ENCODE results near the gene HMGCS2. TPM values are rescaled to one million over a fixed set of nuclear protein-coding genes. Genes with fewer than 3 reads are reported as not detected.

The HMGCS2 gene
- total RNA-seq, 4 donors from 2014 or later = 0.83 to 1.1 TPM; not detected in 2

DNA sequence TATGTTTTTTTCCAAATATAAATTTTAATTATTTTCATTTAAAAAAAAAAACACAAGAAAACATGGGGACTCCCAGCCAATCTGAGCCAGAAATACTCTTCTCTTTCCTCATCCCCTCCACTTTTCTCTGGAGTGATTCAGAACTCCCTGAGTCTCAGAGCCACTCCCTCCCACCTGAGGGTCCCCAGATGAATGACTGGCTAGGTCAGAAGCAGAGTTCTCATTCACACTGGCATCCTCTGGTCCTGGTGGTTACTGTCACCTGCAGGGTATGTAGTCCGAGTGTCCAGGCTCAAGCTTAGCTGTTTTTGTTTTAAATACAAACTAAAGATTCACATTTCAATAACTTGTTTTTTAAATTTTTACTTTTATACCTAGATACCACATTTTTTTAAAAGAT lies 6.3 kb downstream of the HMGCS2 start:
- Histone ChIP-seq H3K4me3 (no peak overlapping the region), H3K27me3 (no peaks in the 10 kb centered on the region), H3K27ac (replicated peaks in 1 of 4) (no peak overlapping the region), H3K9me3 (no peaks in the 10 kb centered on the region), H3K36me3 (peaks cover 0 to 35% (median 0%) of the 10 kb centered on the region in 4 donors), H3K4me1 (peaks cover 0 to 23% (median 18%) of the 10 kb centered on the region in 4 donors)
- intact Hi-C loops (cut with DNase I) = no loop called here
- no peak for DNase-seq (ENCODE audit: extremely low spot score)
- WGBS = 85% methylated on average over 1 of the region's 1 CpG
- no peak for TF ChIP-seq POLR2AphosphoS5 (IDR thresholded peaks at IDR 0.05)
- TF ChIP-seq EP300 (IDR thresholded peaks at IDR 0.05) = no peak
- TF ChIP-seq, protein P1, sequence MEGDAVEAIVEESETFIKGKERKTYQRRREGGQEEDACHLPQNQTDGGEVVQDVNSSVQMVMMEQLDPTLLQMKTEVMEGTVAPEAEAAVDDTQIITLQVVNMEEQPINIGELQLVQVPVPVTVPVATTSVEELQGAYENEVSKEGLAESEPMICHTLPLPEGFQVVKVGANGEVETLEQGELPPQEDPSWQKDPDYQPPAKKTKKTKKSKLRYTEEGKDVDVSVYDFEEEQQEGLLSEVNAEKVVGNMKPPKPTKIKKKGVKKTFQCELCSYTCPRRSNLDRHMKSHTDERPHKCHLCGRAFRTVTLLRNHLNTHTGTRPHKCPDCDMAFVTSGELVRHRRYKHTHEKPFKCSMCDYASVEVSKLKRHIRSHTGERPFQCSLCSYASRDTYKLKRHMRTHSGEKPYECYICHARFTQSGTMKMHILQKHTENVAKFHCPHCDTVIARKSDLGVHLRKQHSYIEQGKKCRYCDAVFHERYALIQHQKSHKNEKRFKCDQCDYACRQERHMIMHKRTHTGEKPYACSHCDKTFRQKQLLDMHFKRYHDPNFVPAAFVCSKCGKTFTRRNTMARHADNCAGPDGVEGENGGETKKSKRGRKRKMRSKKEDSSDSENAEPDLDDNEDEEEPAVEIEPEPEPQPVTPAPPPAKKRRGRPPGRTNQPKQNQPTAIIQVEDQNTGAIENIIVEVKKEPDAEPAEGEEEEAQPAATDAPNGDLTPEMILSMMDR (IDR thresholded peaks at IDR 0.05) = no peak
- no peak for TF ChIP-seq POLR2A (IDR thresholded peaks at IDR 0.05; ENCODE audit: low read depth)

GRCh38 chr1:119758584-119758983 lies 10.1 kb downstream of the HMGCS2 start:
- intact Hi-C loops (cut with DNase I) = no loop called here
- peaks cover 0 to 11% (median 2%) of the 10 kb centered on the region in 4 donors for H3K4me1 ChIP-seq
- no peaks in the 10 kb centered on the region for H3K27me3 ChIP-seq
- H3K27ac ChIP-seq (replicated peaks in 1 of 4) = no peak overlapping the region
- DNase-seq (ENCODE audit: extremely low spot score) = no peak
- TF ChIP-seq, protein P1 (IDR thresholded peaks at IDR 0.05) = no peak
- TF ChIP-seq EP300 (IDR thresholded peaks at IDR 0.05) (no peak), POLR2AphosphoS5 (IDR thresholded peaks at IDR 0.05) (no peak), POLR2A (IDR thresholded peaks at IDR 0.05; ENCODE audit: low read depth) (no peak)
- no peaks in the 10 kb centered on the region for H3K9me3 ChIP-seq
- H3K4me3 ChIP-seq = no peak overlapping the region
- 85% methylated on average over 3 of the region's 3 CpGs for WGBS
- peaks cover 0 to 73% (median 0%) of the 10 kb centered on the region in 4 donors for H3K36me3 ChIP-seq

DNA sequence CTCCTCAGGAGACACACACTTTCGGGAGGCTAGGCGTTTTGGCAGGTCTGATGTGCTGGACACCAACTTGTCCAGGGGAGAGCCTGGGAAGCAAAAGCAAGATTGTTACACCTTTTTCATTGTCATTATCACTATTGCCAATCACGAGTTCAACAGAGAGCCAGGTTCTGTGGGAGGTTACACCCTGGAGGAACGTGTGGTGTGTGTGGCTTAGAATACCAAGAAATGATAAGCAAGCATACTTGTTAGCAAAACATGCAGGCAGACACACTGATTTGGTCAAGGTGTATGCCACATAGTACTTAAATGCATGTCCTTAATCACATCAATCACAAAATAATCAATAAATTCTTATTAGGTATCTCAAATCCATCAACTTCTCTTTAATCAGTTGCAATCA lies 16.1 kb downstream of the HMGCS2 start:
- TF ChIP-seq EP300 (IDR thresholded peaks at IDR 0.05) (no peak), POLR2A (IDR thresholded peaks at IDR 0.05; ENCODE audit: low read depth) (no peak), POLR2AphosphoS5 (IDR thresholded peaks at IDR 0.05) (no peak)
- TF ChIP-seq, protein P1 (IDR thresholded peaks at IDR 0.05) = no peak
- no peak overlapping the region for H3K27ac ChIP-seq (replicated peaks in 1 of 4)
- H3K9me3 ChIP-seq = no peaks in the 10 kb centered on the region
- H3K4me3 ChIP-seq = no peak overlapping the region
- intact Hi-C loops (cut with DNase I) = no loop called here
- WGBS = 92% methylated on average over 4 of the region's 4 CpGs
- H3K4me1 ChIP-seq = peaks cover 0 to 15% (median 6%) of the 10 kb centered on the region in 4 donors
- H3K36me3 ChIP-seq = peaks cover 0 to 88% (median 0%) of the 10 kb centered on the region in 4 donors
- no peaks in the 10 kb centered on the region for H3K27me3 ChIP-seq
- no peak for DNase-seq (ENCODE audit: extremely low spot score)

- WGBS = 54% methylated on average over 4 of the region's 4 CpGs
- no peak for TF ChIP-seq POLR2A (IDR thresholded peaks at IDR 0.05; ENCODE audit: low read depth)
- TF ChIP-seq, protein P1 (IDR thresholded peaks at IDR 0.05) = no peak
- TF ChIP-seq EP300 (IDR thresholded peaks at IDR 0.05) = no peak
- TF ChIP-seq POLR2AphosphoS5 (IDR thresholded peaks at IDR 0.05) = no peak
- intact Hi-C loops (cut with DNase I) = no loop called here
- H3K27me3 ChIP-seq = no peaks in the 10 kb centered on the region
- peaks cover 4 to 34% (median 23%) of the 10 kb centered on the region in 4 donors for H3K4me1 ChIP-seq
- H3K27ac ChIP-seq (replicated peaks in 1 of 4) = no peak overlapping the region
- H3K36me3 ChIP-seq = peaks cover 0 to 43% (median 0%) of the 10 kb centered on the region in 4 donors
- H3K9me3 ChIP-seq = no peaks in the 10 kb centered on the region
- DNase-seq (ENCODE audit: extremely low spot score) = no peak
- H3K4me3 ChIP-seq = no peak overlapping the region
These were observed 20.7 kb downstream of the HMGCS2 start for GRCh38 chr1:119748040-119748439.

DNA sequence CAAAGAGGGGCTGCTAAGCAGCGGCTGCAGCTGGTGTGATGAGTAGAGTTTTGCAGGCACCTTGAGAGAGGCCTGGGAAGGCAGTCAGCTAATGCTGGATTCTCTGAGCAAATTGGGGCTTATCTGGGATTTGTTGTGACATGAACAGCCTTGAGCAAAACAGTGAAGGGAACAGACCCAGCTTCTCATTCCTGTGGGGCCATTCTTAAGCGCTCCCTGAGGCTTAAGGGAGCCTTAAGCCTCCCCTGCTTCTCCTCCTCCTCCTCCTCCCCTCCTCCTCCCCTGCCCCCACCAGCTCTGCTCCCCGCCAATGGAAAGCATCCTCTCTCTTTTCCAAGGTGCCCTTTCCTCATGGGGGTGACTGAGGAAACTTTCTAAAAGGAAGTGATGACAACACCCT lies 21.3 kb downstream of the HMGCS2 start:
- H3K4me1 ChIP-seq = peaks cover 10 to 40% (median 29%) of the 10 kb centered on the region in 4 donors
- WGBS = 55% methylated on average over 3 of the region's 3 CpGs
- no peak overlapping the region for H3K27ac ChIP-seq (replicated peaks in 1 of 4)
- no peaks in the 10 kb centered on the region for H3K27me3 ChIP-seq
- no peak overlapping the region for H3K4me3 ChIP-seq
- no peaks in the 10 kb centered on the region for H3K9me3 ChIP-seq
- DNase-seq (ENCODE audit: extremely low spot score) = no peak
- no peak for TF ChIP-seq POLR2AphosphoS5 (IDR thresholded peaks at IDR 0.05)
- no peak for TF ChIP-seq POLR2A (IDR thresholded peaks at IDR 0.05; ENCODE audit: low read depth)
- TF ChIP-seq, protein P1 (IDR thresholded peaks at IDR 0.05) = no peak
- TF ChIP-seq EP300 (IDR thresholded peaks at IDR 0.05) = no peak
- intact Hi-C loops (cut with DNase I) = no loop called here
- peaks cover 0 to 37% (median 0%) of the 10 kb centered on the region in 4 donors for H3K36me3 ChIP-seq
